Uterus (tissue), 2 donors: ENCODE measurements around the gene DTNA.

Experiments used
- CTCF ChIP-seq, 4 experiments: fragments of 200-600 bp in 2 of 4; fragments of 450-650 bp in 2 of 4; sonication (generic) in 2 of 4; IDR thresholded peaks; one replicate each; pipeline ENCODE4 v1.5.1; 2016 to 2019; ENCODE audit warnings: antibody characterized with exemption in 4 of 4, mild to moderate bottlenecking in 2 of 4, moderate library complexity in 1 of 4
- POLR2A ChIP-seq, 2 donors: fragments of 450-650 bp; IDR thresholded peaks; one replicate each; pipeline ENCODE4 v1.6.1; 2016; ENCODE audit warnings: antibody characterized with exemption in 2 of 2, mild to moderate bottlenecking in 1 of 2, moderate library complexity in 1 of 2

- TF ChIP-seq POLR2A (IDR thresholded peaks at IDR 0.05) (no peak), CTCF (IDR thresholded peaks at IDR 0.05) (no peak)
These were observed 216.6 kb downstream of the DTNA start for GRCh38 chr18:34926683-34927082.
